Ishikawa (cell line): Measurements from ENCODE around the gene ZFR2.

Experiments
- CREB1 ChIP-seq: IDR thresholded peaks from 2 replicates; pipeline ENCODE4 v1.6.1; 2012; ENCODE audit warnings: low read depth
- FOXM1 ChIP-seq: IDR thresholded peaks from 2 replicates; pipeline ENCODE4 v1.6.1; 2012; ENCODE audit warnings: low read depth, borderline replicate concordance
- MAX ChIP-seq: IDR thresholded peaks from 2 replicates; pipeline ENCODE4 v1.6.1; 2012
- RAD21 ChIP-seq: IDR thresholded peaks from 2 replicates; pipeline ENCODE4 v1.6.1; 2012; ENCODE audit warnings: low read depth
- REST ChIP-seq: IDR thresholded peaks from 2 replicates; pipeline ENCODE4 v1.6.1; 2012; ENCODE audit warnings: low read depth, mild to moderate bottlenecking
- TAF1 ChIP-seq: IDR thresholded peaks from 2 replicates; pipeline ENCODE4 v1.6.1; 2012; ENCODE audit warnings: low read depth, mild to moderate bottlenecking
- TEAD4 ChIP-seq: IDR thresholded peaks from 2 replicates; pipeline ENCODE4 v1.6.1; 2012
- TF ChIP-seq, protein P1 (sequence below): IDR thresholded peaks from 2 replicates; pipeline ENCODE4 v1.6.1; 2012

DNA sequence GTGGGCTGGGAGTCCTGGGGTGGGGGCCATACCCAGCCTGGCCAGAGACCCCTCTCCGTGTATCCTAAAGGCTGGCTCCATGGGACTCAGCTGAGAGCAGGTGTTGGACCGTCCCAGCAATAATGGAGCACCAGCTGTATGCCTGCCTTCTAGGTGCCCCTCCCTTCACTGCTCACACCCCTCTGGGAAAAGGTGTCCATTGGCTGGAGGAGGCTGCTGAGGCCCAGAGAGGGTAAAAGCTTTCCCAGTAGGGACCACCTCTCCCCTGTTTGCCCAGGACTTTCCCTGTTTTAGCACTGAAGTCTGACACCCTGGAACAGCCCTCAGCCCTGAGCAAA, 93.5 kb downstream of the ZFR2 start:
- TF ChIP-seq TAF1: no peak
- TF ChIP-seq, protein P1, sequence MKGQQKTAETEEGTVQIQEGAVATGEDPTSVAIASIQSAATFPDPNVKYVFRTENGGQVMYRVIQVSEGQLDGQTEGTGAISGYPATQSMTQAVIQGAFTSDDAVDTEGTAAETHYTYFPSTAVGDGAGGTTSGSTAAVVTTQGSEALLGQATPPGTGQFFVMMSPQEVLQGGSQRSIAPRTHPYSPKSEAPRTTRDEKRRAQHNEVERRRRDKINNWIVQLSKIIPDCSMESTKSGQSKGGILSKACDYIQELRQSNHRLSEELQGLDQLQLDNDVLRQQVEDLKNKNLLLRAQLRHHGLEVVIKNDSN: no peak
- TF ChIP-seq RAD21: no peak
- TF ChIP-seq REST: no peak
- TF ChIP-seq MAX: no peak
- TF ChIP-seq FOXM1: no peak
- no peak for TF ChIP-seq CREB1
- TF ChIP-seq TEAD4: no peak
